K562 (cell line): ENCODE data around the gene GPR35. TPM values are rescaled to one million over a fixed set of nuclear protein-coding genes. Genes with fewer than 3 reads are reported as not detected.

ENCODE experiments used
- BDP1 ChIP-seq: IDR thresholded peaks from 3 replicates; pipeline ENCODE4 v1.6.1; 2011; ENCODE audit not compliant: insufficient read length, insufficient read depth
- BRF1 ChIP-seq: IDR thresholded peaks from 3 replicates; pipeline ENCODE4 v1.6.1; 2011; ENCODE audit warnings: borderline replicate concordance, mild to moderate bottlenecking; ENCODE audit not compliant: insufficient read length; ENCODE audit errors: extremely low read depth
- E2F1 ChIP-seq: sonication (generic); formaldehyde crosslinking; IDR thresholded peaks from 2 replicates; pipeline ENCODE4 v1.8.1; 2023; ENCODE audit warnings: mild to moderate bottlenecking, missing genetic modification reagents, moderate library complexity
- GABPB1 ChIP-seq: sonication (generic); formaldehyde crosslinking; IDR thresholded peaks from 2 replicates; pipeline ENCODE4 v1.8.0; 2022; ENCODE audit warnings: mild to moderate bottlenecking, missing genetic modification reagents
- GATAD2A ChIP-seq: fragments of 450-650 bp; IDR thresholded peaks from 2 replicates; pipeline ENCODE4 v1.6.1; 2017
- ID3 ChIP-seq, 2 experiments: fragments of 250-450 bp in 1 of 2; fragments of 450-650 bp in 1 of 2; sonication (Bioruptor Pico) in 1 of 2; IDR thresholded peaks; 2 replicates each; pipeline versions ENCODE4 v1.6.1 to v1.8.0; 2016 to 2021; ENCODE audit warnings: mild to moderate bottlenecking in 2 of 2, moderate library complexity in 2 of 2, missing compliant biosample characterization in 1 of 2, missing genetic modification characterization in 1 of 2
- KDM4B ChIP-seq, 2 experiments: fragments of 450-650 bp in 1 of 2; sonication (generic) in 1 of 2; IDR thresholded peaks; 2 replicates each; pipeline ENCODE4 v1.6.1; 2016 to 2017; ENCODE audit warnings: borderline replicate concordance in 2 of 2, antibody characterized with exemption in 1 of 2, low read depth in 1 of 2, mild to moderate bottlenecking in 1 of 2
- L3MBTL2 ChIP-seq: fragments of 450-650 bp; IDR thresholded peaks from 2 replicates; pipeline ENCODE4 v1.6.1; 2016; ENCODE audit warnings: mild to moderate bottlenecking, moderate library complexity
- MCM2 ChIP-seq: fragments of 450-650 bp; IDR thresholded peaks from 2 replicates; pipeline ENCODE4 v1.6.1; 2017; ENCODE audit warnings: low read depth, mild to moderate bottlenecking
- MLLT1 ChIP-seq, 2 experiments: fragments of 450-650 bp; IDR thresholded peaks; 2 replicates each; pipeline ENCODE4 v1.6.1; 2016
- PREB ChIP-seq: sonication (generic); formaldehyde crosslinking; IDR thresholded peaks from 2 replicates; pipeline ENCODE4 v1.8.1; 2023; ENCODE audit warnings: mild to moderate bottlenecking, missing genetic modification reagents
- RAD51 ChIP-seq: fragments of 450-650 bp; IDR thresholded peaks from 2 replicates; pipeline ENCODE4 v1.7.1; 2016; ENCODE audit warnings: low read depth, mild to moderate bottlenecking, borderline replicate concordance
- RBM17 ChIP-seq: fragments of 200-400 bp; formaldehyde crosslinking; IDR thresholded peaks from 2 replicates; pipeline ENCODE4 v1.6.1; 2017; ENCODE audit warnings: low read depth, mild to moderate bottlenecking, low read length, borderline replicate concordance
- RHOXF2B ChIP-seq: fragments of 250-450 bp; sonication (Bioruptor Pico); conservative IDR thresholded peaks from 2 replicates; pipeline ENCODE4 v1.5.1; 2021
- SIN3B ChIP-seq: fragments of 450-650 bp; IDR thresholded peaks from 2 replicates; pipeline ENCODE4 v1.6.1; 2017; ENCODE audit warnings: low read depth, mild to moderate bottlenecking, moderate library complexity
- TBL1XR1 ChIP-seq, 2 experiments: IDR thresholded peaks; 2 replicates each; pipeline ENCODE4 v1.6.1; 2012; ENCODE audit warnings: improper control_type of control experiment in 2 of 2, low read length in 2 of 2, mild to moderate bottlenecking in 1 of 2
- TFAM ChIP-seq: fragments of 250-450 bp; sonication (Bioruptor Pico); conservative IDR thresholded peaks from 2 replicates; pipeline ENCODE4 v1.5.0; 2021; ENCODE audit warnings: mild to moderate bottlenecking, moderate library complexity
- ZBTB49 ChIP-seq: sonication (generic); formaldehyde crosslinking; IDR thresholded peaks from 2 replicates; pipeline ENCODE4 v1.8.0; 2022; ENCODE audit warnings: missing genetic modification reagents, mild to moderate bottlenecking, borderline replicate concordance
- ZFX ChIP-seq: sonication (generic); formaldehyde crosslinking; IDR thresholded peaks from 2 replicates; pipeline ENCODE4 v1.8.0; 2022; ENCODE audit warnings: mild to moderate bottlenecking, missing genetic modification reagents, moderate library complexity
- ZNF197 ChIP-seq: fragments of 200-800 bp; sonication (Bioruptor generic); IDR thresholded peaks from 2 replicates; pipeline ENCODE4 v1.6.1; 2016; ENCODE audit warnings: low read depth, missing genetic modification characterization, missing compliant biosample characterization
- ZNF212 ChIP-seq: fragments of 450-650 bp; formaldehyde crosslinking; IDR thresholded peaks from 2 replicates; pipeline ENCODE4 v1.4.0; 2020; ENCODE audit warnings: mild to moderate bottlenecking
- ZNF507 ChIP-seq: conservative IDR thresholded peaks from 2 replicates; pipeline ENCODE4 v1.6.1; 2017; ENCODE audit warnings: missing genetic modification characterization, missing compliant biosample characterization
- polyA plus RNA-seq, 8 experiments: library from polyadenylated mRNA; depleted of rRNA in 4 of 8; stranded (reverse) in 5 of 8; unstranded in 3 of 8; fragments of >200 nt; fragmentation: Nextera tagmentation in 2 of 8; fragmentation: Illumina TruSeq in 1 of 8; extraction: Ambion mirVana in 2 of 8; extraction: Trizol in 1 of 8; gene quantifications; 2 replicates each; pipeline versions ENCODE4 v1.2.1 to v1.2.3, GENCODE V29; 2011 to 2014; ENCODE audit warnings: inconsistent platforms in 1 of 8, missing spikeins in 1 of 8
- total RNA-seq, 7 experiments: library from RNA; depleted of rRNA in 6 of 7; stranded (reverse); fragments of >200 nt in 6 of 7; fragmentation: Illumina TruSeq in 2 of 7; extraction: Trizol in 2 of 7; gene quantifications; 2 replicates each; pipeline versions ENCODE4 v1.2.1 to v1.2.3, GENCODE V29; 2011 to 2021; ENCODE audit warnings: low replicate concordance in 1 of 7

The GPR35 gene
- total and polyA plus RNA-seq, 9 of the 15 experiments (the other 6 are each of a cell fraction or from before 2014, with no cell fraction given), result 0.04 to 0.50 (median 0.29) TPM; not detected in 3

GRCh38 chr2:240584486-240585031 lies 40.7 kb upstream of the GPR35 start (continued):
- TF ChIP-seq ID3 (CRISPR knock-in tag; IDR thresholded peaks at IDR 0.05) (no peak), ID3 (tag; IDR thresholded peaks at IDR 0.05) (no peak), BDP1 (no peak), RAD51 (no peak), SIN3B (no peak), GABPB1 (CRISPR knock-in tag) (no peak), MCM2 (no peak), ZBTB49 (CRISPR knock-in tag) (no peak), MLLT1 (IDR thresholded peaks at IDR 0.05) (no peak), PREB (CRISPR knock-in tag) (no peak), L3MBTL2 (peak; percentile 93), ZNF197 (CRISPR knock-in tag) (no peak), ZNF507 (tag) (no peak), BRF1 (no peak), TBL1XR1 (IDR thresholded peaks at IDR 0.05; ENCODE audit: low read length in 2 of 2) (no peak), KDM4B (IDR thresholded peaks at IDR 0.05; ENCODE audit: borderline replicate concordance in 2 of 2, low read depth in 1 of 2) (no peak), ZNF212 (CRISPR knock-in tag) (no peak), E2F1 (CRISPR knock-in tag) (no peak), RBM17 (no peak), RHOXF2B (CRISPR knock-in tag) (no peak), TFAM (CRISPR knock-in tag) (no peak), ZFX (CRISPR knock-in tag) (peak; percentile 46; the same call in 1 of the 2 replicates), GATAD2A (no peak)
